RCC 7860 (cell line): ENCODE measurements around the gene BIN1.
A peak's percentile ranks its signal among the peaks of the same experiment; 100 is the strongest.

Experiments
- DNase-seq: peaks from one replicate; pipeline ENCODE4 v3.0.0-alpha.2; 2015; ENCODE audit warnings: low spot score
- FAIRE-seq: peaks from 2 replicates; lab custom pipeline; 2012; peaks lifted over from hg19 to GRCh38; lab: Jason Lieb, UNC

Gene BIN1

GRCh38 chr2:127105656-127106456, 1.1 kb downstream of the BIN1 start:
- DNase-seq (no peak), FAIRE-seq (no peak)

DNA sequence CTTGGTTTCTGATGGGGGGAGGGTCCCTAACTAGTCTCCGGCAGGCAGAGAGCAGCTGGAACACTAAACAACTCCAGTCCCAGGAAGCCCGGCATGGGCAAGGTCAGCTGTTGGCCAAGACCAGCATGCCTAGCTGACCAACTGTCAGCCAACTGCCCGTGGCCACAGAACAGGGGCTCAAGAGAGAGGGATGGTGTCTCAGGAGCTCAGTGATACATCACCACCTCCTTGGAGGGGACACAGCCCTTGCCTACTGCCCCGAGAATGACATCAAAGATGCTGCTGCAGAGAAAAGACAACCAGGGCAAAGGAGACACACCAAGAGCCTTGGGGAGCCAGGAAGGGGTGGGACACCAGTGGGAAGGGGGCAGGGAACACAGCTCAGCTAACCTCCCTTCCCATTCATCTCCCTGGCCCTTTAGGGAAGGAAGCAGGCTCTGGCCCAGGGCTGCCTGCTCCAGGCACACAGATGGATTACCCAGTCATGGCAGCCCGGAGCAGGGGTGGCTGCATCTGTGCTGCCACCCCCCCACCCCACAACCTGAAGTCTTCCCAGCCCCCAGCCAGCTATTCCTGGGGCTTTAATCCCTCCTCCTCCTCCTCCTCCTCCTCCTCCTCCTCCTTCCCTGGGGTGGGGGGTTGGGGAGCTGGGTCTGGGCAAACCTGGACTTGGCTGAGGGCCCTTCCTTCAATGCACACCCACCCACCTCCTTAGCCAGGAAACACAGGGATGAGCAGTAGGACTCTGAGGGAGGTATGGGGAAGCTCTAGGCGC, 1.9 kb downstream of the BIN1 start:
- FAIRE-seq (no peak), DNase-seq (no peak)

DNA sequence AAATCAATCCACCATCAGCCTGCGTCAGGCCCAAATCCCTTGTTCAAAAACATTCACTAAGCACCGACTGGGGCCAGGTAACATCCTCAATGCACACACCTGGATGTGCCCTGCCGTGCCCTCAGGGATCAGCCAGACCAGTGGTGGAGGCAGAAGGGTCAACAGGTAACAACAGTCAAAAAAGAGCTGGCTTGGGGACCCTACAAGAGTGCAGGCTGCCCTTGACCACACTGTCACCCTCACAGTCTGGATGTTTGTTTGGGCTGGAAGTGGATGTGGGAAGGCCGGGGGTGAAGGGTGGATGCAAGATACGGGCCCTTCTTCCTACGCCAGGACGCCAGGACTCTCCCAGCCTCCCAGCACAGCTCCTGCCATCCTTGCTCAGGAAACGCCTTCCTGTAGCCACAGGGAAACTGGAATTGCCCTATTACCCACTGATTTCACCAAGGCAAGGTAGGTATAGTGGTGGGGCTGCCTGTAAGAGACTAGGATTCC, 2.7 kb downstream of the BIN1 start:
- FAIRE-seq: no peak
- DNase-seq: no peak

GRCh38 chr2:127103243-127104165, 3.5 kb downstream of the BIN1 start:
- DNase-seq (no peak), FAIRE-seq (no peak)

GRCh38 chr2:127102521-127103242, 4.3 kb downstream of the BIN1 start:
- DNase-seq: no peak
- no peak for FAIRE-seq

- DNase-seq: no peak
- FAIRE-seq: no peak
Measured at GRCh38 chr2:127101756-127102477, 5.0 kb downstream of the BIN1 start.

DNA sequence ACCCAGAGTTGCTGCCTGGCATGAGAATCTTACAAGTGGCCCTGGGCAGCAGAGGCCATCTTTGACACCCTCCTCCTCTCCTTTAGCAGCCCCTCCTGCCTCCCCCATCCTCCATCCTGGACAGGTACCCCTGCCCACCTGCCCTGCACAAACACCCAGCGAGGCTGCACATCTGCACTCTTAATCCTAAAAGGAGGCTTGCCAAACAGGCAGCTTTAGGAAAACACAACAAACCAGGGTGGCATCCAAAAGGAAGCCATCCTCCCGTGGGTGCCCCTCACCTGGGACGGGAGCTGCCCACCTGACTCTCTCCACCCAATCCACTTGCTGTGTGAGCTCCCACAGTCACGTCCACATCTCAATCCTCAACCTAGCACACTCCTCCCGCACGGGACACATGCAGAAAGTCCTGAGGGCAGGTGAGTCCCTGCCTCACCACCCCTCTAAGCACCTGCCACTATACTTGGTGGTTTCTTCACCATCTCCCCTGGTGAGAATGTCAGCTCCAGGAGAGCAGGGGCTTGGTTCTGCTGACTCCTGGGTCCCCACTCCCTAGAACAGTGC, 5.8 kb downstream of the BIN1 start:
- DNase-seq (no peak), FAIRE-seq (no peak)

- DNase-seq: peak; percentile 85
- FAIRE-seq: peak; percentile 90
Measured at GRCh38 chr2:127100251-127101047, 6.5 kb downstream of the BIN1 start.

- DNase-seq: no peak
- FAIRE-seq: no peak
Measured at GRCh38 chr2:127098711-127099110, 8.2 kb downstream of the BIN1 start.

DNA sequence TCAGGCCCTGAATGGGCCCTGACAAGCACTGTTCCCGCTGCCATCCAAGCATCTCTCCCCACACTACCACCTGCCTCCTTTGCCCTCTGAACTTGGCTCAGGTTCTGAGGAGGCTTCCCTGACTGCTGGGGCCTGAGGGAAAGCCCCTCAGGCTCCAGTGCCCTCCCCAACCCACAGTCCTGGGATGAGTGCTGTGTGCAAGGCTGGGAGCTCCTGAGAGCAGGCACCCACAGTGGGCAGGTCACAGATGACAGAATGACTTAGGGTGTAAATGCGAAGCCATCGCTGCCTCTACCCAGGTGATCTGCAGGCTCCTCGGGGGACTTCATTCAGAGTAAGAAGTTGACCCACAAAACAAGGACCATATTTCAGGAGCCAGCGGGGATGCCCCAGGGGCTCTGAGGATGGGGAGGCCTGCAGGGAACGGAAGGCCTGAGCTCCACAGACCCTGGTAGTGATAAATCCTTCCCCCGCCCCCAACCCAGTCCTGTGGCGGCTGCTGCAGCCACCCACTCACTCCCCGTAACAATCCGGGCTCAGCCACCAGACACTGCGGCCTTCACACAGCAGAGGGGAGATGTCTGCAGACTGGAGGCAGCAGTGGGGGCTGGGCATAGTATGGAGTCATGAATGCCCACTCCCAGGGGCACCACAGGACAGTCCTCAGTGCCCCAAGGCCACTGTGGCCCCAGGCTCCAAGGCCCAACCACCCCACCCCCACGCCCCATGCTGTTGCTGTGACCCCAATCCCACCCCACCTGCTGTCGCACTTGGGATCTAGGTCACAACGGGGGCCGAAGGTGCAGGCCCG, 8.9 kb downstream of the BIN1 start:
- DNase-seq: no peak
- no peak for FAIRE-seq

DNA sequence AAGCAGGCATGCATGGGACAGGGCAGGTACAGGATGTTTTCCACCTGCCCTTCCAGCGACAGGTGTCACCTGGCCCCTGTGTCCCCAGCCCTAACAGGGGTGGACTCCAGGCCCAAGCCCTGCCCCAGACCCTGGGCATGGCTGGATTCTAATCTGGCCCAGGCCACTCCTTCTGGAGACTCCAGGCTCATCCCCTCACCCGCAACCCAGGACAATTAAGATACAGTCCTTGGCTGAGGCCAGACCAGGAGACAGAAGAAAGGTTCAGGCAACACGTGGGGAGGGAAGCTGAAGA, 9.5 kb downstream of the BIN1 start:
- no peak for FAIRE-seq
- DNase-seq: no peak

- no peak for DNase-seq
- no peak for FAIRE-seq
Measured at GRCh38 chr2:127096718-127097470, 10.1 kb downstream of the BIN1 start.

DNA sequence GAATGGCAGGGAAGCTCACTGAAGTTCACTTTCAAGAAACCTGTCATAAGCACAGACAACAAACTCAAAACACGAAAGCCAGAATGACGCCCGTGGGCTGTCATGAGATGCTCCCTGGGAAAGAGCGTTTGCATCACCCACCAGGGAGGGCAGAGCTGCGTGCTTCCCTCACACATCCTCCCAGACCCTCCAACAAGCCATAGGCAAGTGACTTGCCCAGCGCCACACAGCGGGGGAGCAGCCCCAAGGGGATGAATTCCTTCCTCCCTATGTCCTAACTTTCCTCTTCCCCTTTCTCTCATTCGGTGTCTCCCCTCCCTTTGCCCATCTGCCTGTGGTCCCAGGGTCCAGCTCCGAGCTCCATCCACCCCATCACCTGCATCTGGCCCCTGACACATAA, 10.7 kb downstream of the BIN1 start:
- no peak for FAIRE-seq

GRCh38 chr2:127095784-127096183, 11.2 kb downstream of the BIN1 start:
- no peak for DNase-seq
- no peak for FAIRE-seq

More for the DNA sequence above, 10.7 kb downstream of the BIN1 start:
- no peak for DNase-seq

GRCh38 chr2:127095367-127095641, 11.7 kb downstream of the BIN1 start:
- FAIRE-seq: no peak
- DNase-seq: no peak

GRCh38 chr2:127094509-127095366, 12.2 kb downstream of the BIN1 start:
- FAIRE-seq: peak; percentile 5
- peak; percentile 56 for DNase-seq
